IMR-90 (cell line): ENCODE measurements around the gene AGGF1. TPM values are rescaled to one million over a fixed set of nuclear protein-coding genes. Genes with fewer than 3 reads are reported as not detected.

Source experiments
- ATAC-seq: fragments of 200-7000 bp; cut with Tn5 transposase; 2 replicates; pipeline ENCODE4 v1.9.1; 2020; ENCODE audit warnings: low read depth, mild to moderate bottlenecking, moderate library complexity
- BruUV-seq: library from RNA; stranded (reverse); fragments of 400-500 nt; replicated peaks from 2 replicates; lab custom pipeline; 2021; lab: Mats Ljungman, UMichigan
- CTCF ChIA-PET: fragments of 300-600 bp; formaldehyde crosslinking; extraction: SDS; loops from one replicate; lab custom pipeline; 2021; ENCODE audit warnings: antibody characterized with exemption; lab: Yijun Ruan, JAX
- POLR2A ChIA-PET: fragments of 300-600 bp; sonication (Branson Sonifier 250); formaldehyde crosslinking; loops from one replicate; lab custom pipeline; 2022; ENCODE audit warnings: antibody characterized with exemption; ENCODE audit not compliant: unreplicated experiment; lab: Charles Lee
- DNase-seq: peaks from one replicate; pipeline ENCODE4 v3.0.0; 2013
- H2AFZ ChIP-seq: replicated peaks from 2 replicates; pipeline ENCODE3; 2013; ENCODE audit warnings: low read length, mild to moderate bottlenecking; ENCODE audit not compliant: poor library complexity
- H2AK5ac ChIP-seq: 2 replicates; pipeline ENCODE4 v1.6.1; 2013; ENCODE audit warnings: low read depth, low read length, inconsistent platforms
- H2AK9ac ChIP-seq: replicated peaks from 2 replicates; pipeline ENCODE3; 2013; ENCODE audit warnings: mild to moderate bottlenecking, low read depth, low read length, moderate library complexity; ENCODE audit not compliant: poor library complexity
- H2BK120ac ChIP-seq: 2 replicates; pipeline ENCODE4 v1.6.1; 2013; ENCODE audit warnings: low read depth, low read length, inconsistent platforms
- H2BK15ac ChIP-seq: 3 replicates; pipeline ENCODE4 v1.6.1; 2013; ENCODE audit warnings: low read depth, low read length, inconsistent platforms
- H2BK20ac ChIP-seq: 2 replicates; pipeline ENCODE4 v1.6.1; 2013; ENCODE audit warnings: low read depth, mild to moderate bottlenecking, inconsistent platforms, low read length, moderate library complexity
- H2BK5ac ChIP-seq: 2 replicates; pipeline ENCODE4 v1.6.1; 2013; ENCODE audit warnings: mild to moderate bottlenecking, low read depth, low read length, inconsistent platforms; ENCODE audit not compliant: poor library complexity, severe bottlenecking
- H3K14ac ChIP-seq: replicated peaks from 2 replicates; pipeline ENCODE4 v1.6.1; 2013; ENCODE audit warnings: low read depth, low read length, inconsistent platforms
- H3K18ac ChIP-seq: 2 replicates; pipeline ENCODE4 v1.6.1; 2013; ENCODE audit warnings: low read depth, low read length, control low read depth
- H3K23ac ChIP-seq: 2 replicates; pipeline ENCODE4 v1.6.1; 2013; ENCODE audit warnings: low read depth, low read length, inconsistent platforms
- H3K27ac ChIP-seq: 2 replicates; pipeline ENCODE4 v1.5.1; 2013; ENCODE audit warnings: mild to moderate bottlenecking, control low read depth, low read length; ENCODE audit not compliant: insufficient read depth
- H3K27me3 ChIP-seq: 2 replicates; pipeline ENCODE4 v1.6.1; 2013; ENCODE audit warnings: low read length; ENCODE audit not compliant: control insufficient read depth, insufficient read depth
- H3K36me3 ChIP-seq: 2 replicates; pipeline ENCODE4 v1.6.1; 2013; ENCODE audit warnings: low read length, mixed read lengths; ENCODE audit not compliant: control insufficient read depth, insufficient read depth
- H3K4ac ChIP-seq: 2 replicates; pipeline ENCODE4 v1.6.1; 2013; ENCODE audit warnings: low read depth, low read length, inconsistent platforms
- H3K4me1 ChIP-seq: 2 replicates; pipeline ENCODE4 v1.6.1; 2013; ENCODE audit warnings: low read length, mixed read lengths; ENCODE audit not compliant: control insufficient read depth, insufficient read depth
- H3K4me2 ChIP-seq: 2 replicates; pipeline ENCODE4 v1.6.1; 2013; ENCODE audit warnings: low read depth, mild to moderate bottlenecking, control low read depth, low read length, moderate library complexity
- H3K4me3 ChIP-seq: 2 replicates; pipeline ENCODE4 v1.5.1; 2013; ENCODE audit warnings: low read depth, mild to moderate bottlenecking, control low read depth, low read length, moderate library complexity; ENCODE audit not compliant: insufficient read depth
- H3K56ac ChIP-seq: 2 replicates; pipeline ENCODE4 v1.6.1; 2013; ENCODE audit warnings: low read length, inconsistent platforms; ENCODE audit not compliant: insufficient read depth; ENCODE audit errors: extremely low read depth
- H3K79me1 ChIP-seq, 2 experiments: 2 replicates each; pipeline ENCODE4 v1.6.1; 2013; ENCODE audit warnings: low read length in 2 of 2, inconsistent platforms in 1 of 2, low read depth in 1 of 2
- H3K9ac ChIP-seq: 2 replicates; pipeline ENCODE4 v1.6.1; 2013; ENCODE audit warnings: low read depth, low read length, control low read depth
- H3K9me1 ChIP-seq: 2 replicates; pipeline ENCODE4 v1.6.1; 2013; ENCODE audit warnings: low read length, inconsistent platforms; ENCODE audit not compliant: insufficient read depth
- H3K9me3 ChIP-seq: 2 replicates; pipeline ENCODE4 v1.6.1; 2013; ENCODE audit warnings: low read length; ENCODE audit not compliant: control insufficient read depth, insufficient read depth
- H4K20me1 ChIP-seq: 2 replicates; pipeline ENCODE4 v1.6.1; 2013; ENCODE audit warnings: low read length, inconsistent platforms; ENCODE audit not compliant: insufficient read depth
- H4K5ac ChIP-seq: 2 replicates; pipeline ENCODE4 v1.6.1; 2013; ENCODE audit warnings: mild to moderate bottlenecking, low read depth, low read length, control low read depth
- H4K8ac ChIP-seq, 2 experiments: 2 replicates each; pipeline ENCODE4 v1.6.1; 2013; ENCODE audit warnings: low read depth in 2 of 2, low read length in 2 of 2, control low read depth in 1 of 2, inconsistent platforms in 1 of 2
- H4K91ac ChIP-seq: 2 replicates; pipeline ENCODE4 v1.6.1; 2013; ENCODE audit warnings: low read depth, low read length, inconsistent platforms; ENCODE audit not compliant: insufficient read depth
- CEBPB ChIP-seq: IDR thresholded peaks from 2 replicates; pipeline ENCODE4 v1.6.1; 2012; ENCODE audit warnings: low read depth, low read length, improper control_type of control experiment
- CTCF ChIP-seq: conservative IDR thresholded peaks from 2 replicates; pipeline ENCODE4 v1.5.1; 2012; ENCODE audit warnings: mild to moderate bottlenecking, low read depth, low read length, improper control_type of control experiment
- MAZ ChIP-seq: IDR thresholded peaks from 2 replicates; pipeline ENCODE4 v1.6.1; 2012; ENCODE audit warnings: low read depth, mild to moderate bottlenecking, low read length, improper control_type of control experiment, moderate library complexity, borderline replicate concordance
- RAD21 ChIP-seq: IDR thresholded peaks from 2 replicates; pipeline ENCODE4 v1.6.1; 2012; ENCODE audit warnings: low read length, improper control_type of control experiment
- RFX5 ChIP-seq: IDR thresholded peaks from 2 replicates; pipeline ENCODE4 v1.8.0; 2012; ENCODE audit warnings: low read depth, mild to moderate bottlenecking, low read length, moderate library complexity
- SMC3 ChIP-seq: fragments of 150-350 bp; IDR thresholded peaks from 2 replicates; pipeline ENCODE4 v1.6.1; 2016; ENCODE audit warnings: low read depth, mild to moderate bottlenecking, antibody characterized with exemption, low read length, moderate library complexity
- WGBS, 2 experiments: methylation state at CpG; one replicate each; pipeline versions ENCODE4 v1.1.5 to v1.1.7; 2013; ENCODE audit warnings: missing lambda C conversion rate in 2 of 2; ENCODE audit not compliant: insufficient read length in 1 of 2; ENCODE audit errors: extremely low coverage in 2 of 2; 5-methylcytosine and 5-hydroxymethylcytosine counted together
- dilution Hi-C: fragments of 300-500 bp; cut with HindIII; formaldehyde crosslinking; loops from one replicate; pipeline ENCODE4 v1.14.3; 2018; ENCODE audit warnings: low sequenced_read_pairs; ENCODE audit not compliant: unreplicated experiment
- in situ Hi-C: fragments of 300-500 bp; cut with MboI; formaldehyde crosslinking; loops from 3 replicates; pipeline ENCODE4 v1.14.3; 2019; ENCODE audit warnings: low sequenced_read_pairs, inconsistent platforms, mixed read lengths
- intact Hi-C: fragments of 100-400 bp; cut with micrococcal nuclease; formaldehyde crosslinking; loops from 2 replicates; pipeline ENCODE4 v1.10.0; 2022
- polyA plus RNA-seq, 3 experiments: library from polyadenylated mRNA; depleted of rRNA; stranded (reverse); fragments of >200 nt; gene quantifications; 2 replicates each; pipeline ENCODE4 v1.2.3, GENCODE V29; 2012; ENCODE audit warnings: low replicate concordance in 1 of 3
- total RNA-seq: library from RNA; depleted of rRNA; stranded (reverse); fragments of >200 nt; gene quantifications from 2 replicates; pipeline ENCODE4 v1.2.3, GENCODE V29; 2012

The AGGF1 gene
- total and polyA plus RNA-seq, 2 of the 4 experiments (the other 2 are of a cell fraction), result 7.3 to 8.4 TPM

GRCh38 chr5:77076961-77077828 is 47.0 kb downstream of the AGGF1 start:
- peaks cover 3% of the 10 kb centered on the region for H3K36me3 ChIP-seq
- ATAC-seq, result peak; percentile 81
- H3K4me3 ChIP-seq, result peak overlapping the region; percentile 41
- no peak overlapping the region for H4K8ac ChIP-seq
- no peak overlapping the region for H2BK120ac ChIP-seq
- H4K20me1 ChIP-seq, result no peaks in the 10 kb centered on the region
- no peak overlapping the region for H3K27ac ChIP-seq
- no peak overlapping the region for H2AK5ac ChIP-seq
- dilution Hi-C loops, result no loop called here
- no peak overlapping the region for H2BK15ac ChIP-seq
- H3K9me3 ChIP-seq, result no peaks in the 10 kb centered on the region
- 7% methylated on average over 67 of the region's 105 CpGs; no CpG with 5 or more reads in 1 of the 2 experiments for WGBS, 2 experiments
- H3K4me2 ChIP-seq, result 0 out of 2 replicates have a peak overlapping the region, but pooled peaks have one; percentile 46
- H3K14ac ChIP-seq, result no peak overlapping the region
- H2BK5ac ChIP-seq, result no peak overlapping the region
- ChIA-PET CTCF (interaction anchor here (0.5 to 1.8 kb wide), 7 partner anchors 9 to 415 kb away, joined by 3 to 15 read pairs (median 4); partner anchors contain the start of genes WDR41 and ZBED3), POLR2A (no interaction called here)
- no peak overlapping the region for H3K18ac ChIP-seq
- no peak overlapping the region for H3K9ac ChIP-seq
- H4K5ac ChIP-seq, result no peak overlapping the region
- H3K23ac ChIP-seq, result no peak overlapping the region
- H2BK20ac ChIP-seq, result no peak overlapping the region
- BruUV-seq, result no TSS peak
- peaks cover 5% of the 10 kb centered on the region; the same call in 1 of the 2 replicates for H3K9me1 ChIP-seq
- H3K4me1 ChIP-seq, result no peaks in the 10 kb centered on the region; the same call in 1 of the 2 replicates
- TF ChIP-seq MAZ (0 out of 2 replicates have a peak, but pooled peaks have one; percentile 27), RFX5 (no peak), CTCF (peak; percentile 53), RAD21 (peak; percentile 46), CEBPB (no peak), SMC3 (peak; percentile 33)
- H2AFZ ChIP-seq, result peak overlapping the region; percentile 87
- peak overlapping the region; percentile 31 for H2AK9ac ChIP-seq
- H4K91ac ChIP-seq, result no peak overlapping the region
- in situ Hi-C loops, result no loop called here
- peak; percentile 58 for DNase-seq
- no peaks in the 10 kb centered on the region for H3K27me3 ChIP-seq
- no peaks in the 10 kb centered on the region for H3K79me1 ChIP-seq
- no peak overlapping the region; the same call in 1 of the 2 replicates for H3K4ac ChIP-seq
- intact Hi-C loops, result loop anchor here (1.0 kb wide), 1 partner anchor 209 kb away; no protein-coding TSS in a partner anchor
- H3K56ac ChIP-seq, result no peak overlapping the region
